H9 (cell line): Measurements from ENCODE around the gene SCGN. TPM values are rescaled to one million over a fixed set of nuclear protein-coding genes. Genes with fewer than 3 reads are reported as not detected.

Experiments
- DNase-seq: peaks from one replicate; pipeline ENCODE4 v3.0.0-alpha.2; 2017
- H2AFZ ChIP-seq: one replicate; pipeline ENCODE4 v1.6.1; 2013; ENCODE audit warnings: mild to moderate bottlenecking, low read length, control low read depth, moderate library complexity
- H2AK5ac ChIP-seq: 2 replicates; pipeline ENCODE4 v1.6.1; 2013; ENCODE audit warnings: low read length, control low read depth, mixed read lengths; ENCODE audit not compliant: insufficient read length
- H2BK120ac ChIP-seq: one replicate; pipeline ENCODE4 v1.6.1; 2013; ENCODE audit warnings: low read depth, mild to moderate bottlenecking, low read length, control low read depth, inconsistent platforms; ENCODE audit not compliant: poor library complexity, severe bottlenecking
- H2BK12ac ChIP-seq: 2 replicates; pipeline ENCODE4 v1.6.1; 2013; ENCODE audit warnings: low read length, control low read depth, mixed read lengths, low read depth; ENCODE audit not compliant: insufficient read length
- H2BK15ac ChIP-seq: 2 replicates; pipeline ENCODE4 v1.6.1; 2013; ENCODE audit warnings: low read depth, low read length, control low read depth
- H2BK20ac ChIP-seq: one replicate; pipeline ENCODE4 v1.6.1; 2013; ENCODE audit warnings: low read depth, mild to moderate bottlenecking, low read length, control low read depth, inconsistent platforms; ENCODE audit not compliant: poor library complexity, severe bottlenecking
- H2BK5ac ChIP-seq: 2 replicates; pipeline ENCODE4 v1.6.1; 2013; ENCODE audit warnings: low read length, control low read depth, mixed read lengths; ENCODE audit not compliant: insufficient read length
- H3K14ac ChIP-seq: 2 replicates; pipeline ENCODE4 v1.6.1; 2013; ENCODE audit warnings: low read length, control low read depth; ENCODE audit not compliant: insufficient read depth
- H3K18ac ChIP-seq: 2 replicates; pipeline ENCODE4 v1.6.1; 2013; ENCODE audit warnings: low read depth, mild to moderate bottlenecking, mixed read lengths, low read length, control low read depth; ENCODE audit not compliant: insufficient read length
- H3K23ac ChIP-seq: 2 replicates; pipeline ENCODE4 v1.6.1; 2013; ENCODE audit warnings: low read length, control low read depth, mixed read lengths, low read depth; ENCODE audit not compliant: insufficient read length
- H3K23me2 ChIP-seq: 2 replicates; pipeline ENCODE4 v1.6.1; 2013; ENCODE audit warnings: low read depth, mild to moderate bottlenecking, mixed read lengths, low read length, control low read depth; ENCODE audit not compliant: insufficient read length, poor library complexity, severe bottlenecking
- H3K27ac ChIP-seq: 2 replicates; pipeline ENCODE4 v1.5.1; 2013; ENCODE audit warnings: low read length, control low read depth, mixed read lengths, low read depth; ENCODE audit not compliant: insufficient read length
- H3K27me3 ChIP-seq: 2 replicates; pipeline ENCODE4 v1.6.1; 2013; ENCODE audit warnings: low read length, control low read depth, inconsistent platforms; ENCODE audit not compliant: insufficient read depth
- H3K4ac ChIP-seq: 2 replicates; pipeline ENCODE4 v1.6.1; 2013; ENCODE audit warnings: low read depth, mild to moderate bottlenecking, control low read depth, inconsistent platforms, low read length, moderate library complexity
- H3K4me1 ChIP-seq: 2 replicates; pipeline ENCODE4 v1.6.1; 2013; ENCODE audit warnings: low read length, control low read depth, inconsistent platforms; ENCODE audit not compliant: insufficient read depth
- H3K4me2 ChIP-seq: 2 replicates; pipeline ENCODE4 v1.6.1; 2013; ENCODE audit warnings: low read length, control low read depth, mixed read lengths; ENCODE audit not compliant: insufficient read length, insufficient read depth
- H3K56ac ChIP-seq: 2 replicates; pipeline ENCODE4 v1.6.1; 2013; ENCODE audit warnings: low read depth, mild to moderate bottlenecking, mixed read lengths, low read length, control low read depth; ENCODE audit not compliant: insufficient read length
- H3K79me1 ChIP-seq: 2 replicates; pipeline ENCODE4 v1.6.1; 2013; ENCODE audit warnings: low read depth, mild to moderate bottlenecking, moderate library complexity, low read length, control low read depth, inconsistent platforms; ENCODE audit not compliant: insufficient read depth, poor library complexity, severe bottlenecking
- H3K79me2 ChIP-seq: 2 replicates; pipeline ENCODE4 v1.6.1; 2013; ENCODE audit warnings: low read length, control low read depth, inconsistent platforms; ENCODE audit not compliant: insufficient read depth
- H3K9ac ChIP-seq: 2 replicates; pipeline ENCODE4 v1.6.1; 2013; ENCODE audit warnings: low read length, control low read depth, mixed read lengths; ENCODE audit not compliant: insufficient read length; ENCODE audit errors: extremely low read depth
- H3K9me3 ChIP-seq: one replicate; pipeline ENCODE4 v1.6.1; 2013; ENCODE audit warnings: low read depth, low read length, inconsistent platforms; ENCODE audit not compliant: control insufficient read depth
- H3T11ph ChIP-seq: one replicate; pipeline ENCODE4 v1.6.1; 2013; ENCODE audit warnings: mild to moderate bottlenecking, low read length, control low read depth, inconsistent platforms
- H4K20me1 ChIP-seq: one replicate; pipeline ENCODE4 v1.6.1; 2013; ENCODE audit not compliant: control insufficient read depth, insufficient read length, insufficient read depth
- H4K5ac ChIP-seq: 2 replicates; pipeline ENCODE4 v1.6.1; 2013; ENCODE audit warnings: low read depth, mild to moderate bottlenecking, mixed read lengths, low read length, control low read depth; ENCODE audit not compliant: insufficient read length
- H4K8ac ChIP-seq: replicated peaks from 2 replicates; pipeline ENCODE4 v1.6.1; 2013; ENCODE audit warnings: low read length, control low read depth, mixed read lengths, low read depth; ENCODE audit not compliant: insufficient read length
- H4K91ac ChIP-seq: 2 replicates; pipeline ENCODE4 v1.6.1; 2013; ENCODE audit warnings: low read depth, mild to moderate bottlenecking, moderate library complexity, mixed read lengths, low read length, control low read depth; ENCODE audit not compliant: insufficient read length
- H3K27ac Mint-ChIP-seq, 3 experiments: 2 replicates in 2 of 3; 3 replicates in 1 of 3; pipeline ENCODE4 v1.8.0; 2020 to 2021; ENCODE audit warnings: mixed read lengths in 3 of 3, mild to moderate bottlenecking in 1 of 3, moderate library complexity in 1 of 3
- H3K27me3 Mint-ChIP-seq: 2 replicates; pipeline ENCODE4 v1.8.0; 2021; ENCODE audit warnings: low read depth, mild to moderate bottlenecking, moderate library complexity, mixed read lengths
- H3K36me3 Mint-ChIP-seq, 3 experiments: 2 replicates in 2 of 3; 3 replicates in 1 of 3; pipeline ENCODE4 v1.8.0; 2020 to 2021; ENCODE audit warnings: low read depth in 3 of 3, mixed read lengths in 3 of 3; ENCODE audit not compliant: insufficient read depth in 1 of 3
- H3K4me1 Mint-ChIP-seq, 2 experiments: 2 replicates each; pipeline ENCODE4 v1.8.0; 2020; ENCODE audit warnings: mixed read lengths in 2 of 2
- H3K4me3 Mint-ChIP-seq, 2 experiments: 2 replicates in 1 of 2; 3 replicates in 1 of 2; pipeline ENCODE4 v1.8.0; 2020 to 2021; ENCODE audit warnings: mild to moderate bottlenecking in 2 of 2, mixed read lengths in 2 of 2, moderate library complexity in 1 of 2
- H3K9me3 Mint-ChIP-seq, 2 experiments: 2 replicates in 1 of 2; 3 replicates in 1 of 2; pipeline ENCODE4 v1.8.0; 2020; ENCODE audit warnings: mild to moderate bottlenecking in 2 of 2, mixed read lengths in 2 of 2, moderate library complexity in 1 of 2
- WGBS: extraction: QIAGEN DNeasy Blood & Tissue Kit; methylation state at CpG from one replicate; pipeline ENCODE4 v1.1.7; 2013; ENCODE audit warnings: missing lambda C conversion rate, low lambda C conversion rate, mixed read lengths; ENCODE audit not compliant: insufficient read length; ENCODE audit errors: extremely low coverage; 5-methylcytosine and 5-hydroxymethylcytosine counted together
- total RNA-seq: library from RNA; stranded (reverse); gene quantifications from 2 replicates; pipeline ENCODE4 v1.2.1, GENCODE V29; 2021
- TF ChIP-seq, protein P1 (sequence below): fragments of 200-600 bp; sonication (generic); conservative IDR thresholded peaks from 3 replicates; pipeline ENCODE4 v1.8.0; 2021; ENCODE audit warnings: antibody characterized with exemption, mild to moderate bottlenecking

Gene SCGN
- total RNA-seq, 1 experiment from 2014 or later: not detected

GRCh38 chr6:25731721-25732120 is 79.7 kb downstream of the SCGN start:
- no peak overlapping the region for H2AFZ ChIP-seq
- Mint-ChIP-seq H3K27ac (no peak overlapping the region), H3K4me3 (no peak overlapping the region), H3K4me1 (no peaks in the 10 kb centered on the region), H3K36me3 (peaks cover 1 to 7% (median 3%) of the 10 kb centered on the region in 3 experiments; a peak in 4 of 7 replicates), H3K27me3 (peaks cover 4% of the 10 kb centered on the region), H3K9me3 (peaks cover 7 to 8% of the 10 kb centered on the region in 2 experiments; a peak in 4 of 5 replicates)
- H4K8ac ChIP-seq: no peak overlapping the region
- H3K18ac ChIP-seq: no peak overlapping the region
- H3K14ac ChIP-seq: no peak overlapping the region
- no peak overlapping the region for H3K56ac ChIP-seq
- no peak overlapping the region for H3K27ac ChIP-seq
- no peak overlapping the region for H3K9ac ChIP-seq
- no peaks in the 10 kb centered on the region for H3K9me3 ChIP-seq
- H3K4me1 ChIP-seq: no peaks in the 10 kb centered on the region
- no peak overlapping the region for H4K5ac ChIP-seq
- WGBS: no CpG with 5 or more reads among the region's 15 CpGs
- no peaks in the 10 kb centered on the region for H3K27me3 ChIP-seq
- no peaks in the 10 kb centered on the region for H3K23me2 ChIP-seq
- no peak overlapping the region for H2BK15ac ChIP-seq
- no peak overlapping the region for H4K91ac ChIP-seq
- no peaks in the 10 kb centered on the region for H4K20me1 ChIP-seq
- no peak overlapping the region for H3K4ac ChIP-seq
- no peak overlapping the region for H3K4me2 ChIP-seq
- DNase-seq: no peak
- no peak overlapping the region for H2BK20ac ChIP-seq
- no peak overlapping the region for H2AK5ac ChIP-seq
- H3K23ac ChIP-seq: no peak overlapping the region
- no peak overlapping the region for H2BK5ac ChIP-seq
- H2BK120ac ChIP-seq: no peak overlapping the region
- TF ChIP-seq, protein P1, sequence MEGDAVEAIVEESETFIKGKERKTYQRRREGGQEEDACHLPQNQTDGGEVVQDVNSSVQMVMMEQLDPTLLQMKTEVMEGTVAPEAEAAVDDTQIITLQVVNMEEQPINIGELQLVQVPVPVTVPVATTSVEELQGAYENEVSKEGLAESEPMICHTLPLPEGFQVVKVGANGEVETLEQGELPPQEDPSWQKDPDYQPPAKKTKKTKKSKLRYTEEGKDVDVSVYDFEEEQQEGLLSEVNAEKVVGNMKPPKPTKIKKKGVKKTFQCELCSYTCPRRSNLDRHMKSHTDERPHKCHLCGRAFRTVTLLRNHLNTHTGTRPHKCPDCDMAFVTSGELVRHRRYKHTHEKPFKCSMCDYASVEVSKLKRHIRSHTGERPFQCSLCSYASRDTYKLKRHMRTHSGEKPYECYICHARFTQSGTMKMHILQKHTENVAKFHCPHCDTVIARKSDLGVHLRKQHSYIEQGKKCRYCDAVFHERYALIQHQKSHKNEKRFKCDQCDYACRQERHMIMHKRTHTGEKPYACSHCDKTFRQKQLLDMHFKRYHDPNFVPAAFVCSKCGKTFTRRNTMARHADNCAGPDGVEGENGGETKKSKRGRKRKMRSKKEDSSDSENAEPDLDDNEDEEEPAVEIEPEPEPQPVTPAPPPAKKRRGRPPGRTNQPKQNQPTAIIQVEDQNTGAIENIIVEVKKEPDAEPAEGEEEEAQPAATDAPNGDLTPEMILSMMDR: no peak
- no peak overlapping the region for H2BK12ac ChIP-seq
- H3K79me1 ChIP-seq: no peaks in the 10 kb centered on the region
- H3K79me2 ChIP-seq: no peaks in the 10 kb centered on the region
- no peak overlapping the region for H3T11ph ChIP-seq
